ENCODE data around the gene TBL1X. TPM values are rescaled to one million over a fixed set of nuclear protein-coding genes. Genes with fewer than 3 reads are reported as not detected.
"Not testable (repeated sequence)": the region's sequence is repeated elsewhere in the genome, so short reads cannot be mapped to it uniquely, and the experiment has no call there.

TBL1X gene
- total and polyA plus RNA-seq, 4 donors = 10.1 to 16.0 (median 13.5) TPM

- Histone ChIP-seq H3K4me1 (ENCODE audit: control insufficient read depth, insufficient read depth, low read length) (no peaks in the 10 kb centered on the region), H3K27ac (ENCODE audit: low read depth, low read length) (no peak overlapping the region), H3K27me3 (ENCODE audit: control insufficient read depth, insufficient read depth, low read length) (peaks cover 5% of the 10 kb centered on the region), H3K9me3 (ENCODE audit: control insufficient read depth, insufficient read depth, low read length) (no peaks in the 10 kb centered on the region), H3K4me3 (ENCODE audit: low read depth, low read length) (no peak overlapping the region), H3K36me3 (ENCODE audit: control insufficient read depth, insufficient read depth, low read length) (no peaks in the 10 kb centered on the region)
- DNase-seq (ENCODE audit: low read depth in 4 of 6, low spot score in 6 of 6) = no peak
- 90% methylated on average over 3 of the region's 3 CpGs for WGBS (ENCODE audit: insufficient coverage)
Observed at GRCh38 chrX:9434051-9434550, 30.8 kb upstream of the TBL1X start.

GRCh38 chrX:9435086-9435485 is 29.8 kb upstream of the TBL1X start:
- not testable (repeated sequence) for H3K36me3 ChIP-seq (ENCODE audit: control insufficient read depth, insufficient read depth, low read length); H3K9me3 ChIP-seq (ENCODE audit: control insufficient read depth, insufficient read depth, low read length); H3K4me3 ChIP-seq (ENCODE audit: low read depth, low read length); DNase-seq (ENCODE audit: low read depth in 4 of 6, low spot score in 6 of 6); H3K27me3 ChIP-seq (ENCODE audit: control insufficient read depth, insufficient read depth, low read length); H3K4me1 ChIP-seq (ENCODE audit: control insufficient read depth, insufficient read depth, low read length); H3K27ac ChIP-seq (ENCODE audit: low read depth, low read length)
- 81% methylated on average over 2 of the region's 2 CpGs for WGBS (ENCODE audit: insufficient coverage)

- no peaks in the 10 kb centered on the region for H3K36me3 ChIP-seq (ENCODE audit: control insufficient read depth, insufficient read depth, low read length)
- H3K4me1 ChIP-seq (ENCODE audit: control insufficient read depth, insufficient read depth, low read length) = no peaks in the 10 kb centered on the region
- H3K27me3 ChIP-seq (ENCODE audit: control insufficient read depth, insufficient read depth, low read length) = peaks cover 5% of the 10 kb centered on the region
- H3K9me3 ChIP-seq (ENCODE audit: control insufficient read depth, insufficient read depth, low read length) = no peaks in the 10 kb centered on the region
- no peak for DNase-seq (ENCODE audit: low read depth in 4 of 6, low spot score in 6 of 6)
- no peak overlapping the region for H3K27ac ChIP-seq (ENCODE audit: low read depth, low read length)
- WGBS (ENCODE audit: insufficient coverage) = no CpG with 5 or more reads among the region's 1 CpG
- H3K4me3 ChIP-seq (ENCODE audit: low read depth, low read length) = no peak overlapping the region
Observed at GRCh38 chrX:9436812-9437211, 28.0 kb upstream of the TBL1X start.

- Histone ChIP-seq H3K4me1 (ENCODE audit: control insufficient read depth, insufficient read depth, low read length) (no peaks in the 10 kb centered on the region), H3K27ac (ENCODE audit: low read depth, low read length) (no peak overlapping the region), H3K36me3 (ENCODE audit: control insufficient read depth, insufficient read depth, low read length) (no peaks in the 10 kb centered on the region), H3K27me3 (ENCODE audit: control insufficient read depth, insufficient read depth, low read length) (peaks cover 5% of the 10 kb centered on the region), H3K4me3 (ENCODE audit: low read depth, low read length) (no peak overlapping the region), H3K9me3 (ENCODE audit: control insufficient read depth, insufficient read depth, low read length) (no peaks in the 10 kb centered on the region)
- 72% methylated on average over 2 of the region's 3 CpGs for WGBS (ENCODE audit: insufficient coverage)
- no peak for DNase-seq (ENCODE audit: low read depth in 4 of 6, low spot score in 6 of 6)
Observed at GRCh38 chrX:9438933-9439494, 25.8 kb upstream of the TBL1X start.

- Histone ChIP-seq H3K9me3 (ENCODE audit: control insufficient read depth, insufficient read depth, low read length) (no peaks in the 10 kb centered on the region), H3K27me3 (ENCODE audit: control insufficient read depth, insufficient read depth, low read length) (peaks cover 5% of the 10 kb centered on the region), H3K36me3 (ENCODE audit: control insufficient read depth, insufficient read depth, low read length) (no peaks in the 10 kb centered on the region), H3K4me1 (ENCODE audit: control insufficient read depth, insufficient read depth, low read length) (no peaks in the 10 kb centered on the region), H3K4me3 (ENCODE audit: low read depth, low read length) (no peak overlapping the region), H3K27ac (ENCODE audit: low read depth, low read length) (no peak overlapping the region)
- whole genome bisulfite sequencing (ENCODE audit: insufficient coverage) = no CpG with 5 or more reads among the region's 3 CpGs
- no peak for DNase-seq (ENCODE audit: low read depth in 4 of 6, low spot score in 6 of 6)
Observed at GRCh38 chrX:9440116-9440844, 24.6 kb upstream of the TBL1X start.

GRCh38 chrX:9442056-9442455 is 22.8 kb upstream of the TBL1X start:
- peaks cover 5% of the 10 kb centered on the region for H3K27me3 ChIP-seq (ENCODE audit: control insufficient read depth, insufficient read depth, low read length)
- H3K4me3 ChIP-seq (ENCODE audit: low read depth, low read length) = no peak overlapping the region
- no peak overlapping the region for H3K27ac ChIP-seq (ENCODE audit: low read depth, low read length)
- no peaks in the 10 kb centered on the region for H3K36me3 ChIP-seq (ENCODE audit: control insufficient read depth, insufficient read depth, low read length)
- WGBS (ENCODE audit: insufficient coverage) = no CpG with 5 or more reads among the region's 4 CpGs
- DNase-seq (ENCODE audit: low read depth in 4 of 6, low spot score in 6 of 6) = no peak
- H3K4me1 ChIP-seq (ENCODE audit: control insufficient read depth, insufficient read depth, low read length) = no peaks in the 10 kb centered on the region
- no peaks in the 10 kb centered on the region for H3K9me3 ChIP-seq (ENCODE audit: control insufficient read depth, insufficient read depth, low read length)

GRCh38 chrX:9443327-9443726 is 21.5 kb upstream of the TBL1X start:
- 87% methylated on average over 18 of the region's 20 CpGs for WGBS (ENCODE audit: insufficient coverage)

GRCh38 chrX:9447906-9448305 is 17.0 kb upstream of the TBL1X start:
- Histone ChIP-seq H3K27ac (ENCODE audit: low read depth, low read length) (no peak overlapping the region), H3K9me3 (ENCODE audit: control insufficient read depth, insufficient read depth, low read length) (no peaks in the 10 kb centered on the region), H3K36me3 (ENCODE audit: control insufficient read depth, insufficient read depth, low read length) (no peaks in the 10 kb centered on the region), H3K27me3 (ENCODE audit: control insufficient read depth, insufficient read depth, low read length) (peaks cover 3% of the 10 kb centered on the region), H3K4me3 (ENCODE audit: low read depth, low read length) (no peak overlapping the region), H3K4me1 (ENCODE audit: control insufficient read depth, insufficient read depth, low read length) (no peaks in the 10 kb centered on the region)
- WGBS (ENCODE audit: insufficient coverage) = no CpG with 5 or more reads among the region's 1 CpG
- DNase-seq (ENCODE audit: low read depth in 4 of 6, low spot score in 6 of 6) = no peak

More at GRCh38 chrX:9443327-9443726, 21.5 kb upstream of the TBL1X start:
- Histone ChIP-seq H3K4me1 (ENCODE audit: control insufficient read depth, insufficient read depth, low read length) (no peaks in the 10 kb centered on the region), H3K36me3 (ENCODE audit: control insufficient read depth, insufficient read depth, low read length) (no peaks in the 10 kb centered on the region), H3K9me3 (ENCODE audit: control insufficient read depth, insufficient read depth, low read length) (no peaks in the 10 kb centered on the region), H3K4me3 (ENCODE audit: low read depth, low read length) (no peak overlapping the region), H3K27ac (ENCODE audit: low read depth, low read length) (no peak overlapping the region), H3K27me3 (ENCODE audit: control insufficient read depth, insufficient read depth, low read length) (peaks cover 2% of the 10 kb centered on the region)
- DNase-seq (ENCODE audit: low read depth in 4 of 6, low spot score in 6 of 6) = no peak

- Histone ChIP-seq H3K9me3 (ENCODE audit: control insufficient read depth, insufficient read depth, low read length) (no peaks in the 10 kb centered on the region), H3K27ac (ENCODE audit: low read depth, low read length) (no peak overlapping the region), H3K36me3 (ENCODE audit: control insufficient read depth, insufficient read depth, low read length) (no peaks in the 10 kb centered on the region), H3K4me1 (ENCODE audit: control insufficient read depth, insufficient read depth, low read length) (no peaks in the 10 kb centered on the region), H3K27me3 (ENCODE audit: control insufficient read depth, insufficient read depth, low read length) (peaks cover 5% of the 10 kb centered on the region), H3K4me3 (ENCODE audit: low read depth, low read length) (no peak overlapping the region)
- 80% methylated on average over 5 of the region's 8 CpGs for WGBS (ENCODE audit: insufficient coverage)
- peak in 1 of 6 donors; percentile 36 for DNase-seq (ENCODE audit: low read depth in 4 of 6, low spot score in 6 of 6)
Observed at GRCh38 chrX:9456250-9457074, 8.4 kb upstream of the TBL1X start.

All from spinal cord (tissue), 10 donors.